Measurements from ENCODE around the gene WDR90. TPM values are rescaled to one million over a fixed set of nuclear protein-coding genes. Genes with fewer than 3 reads are reported as not detected.

Gene WDR90
- total and polyA plus RNA-seq, 2 of the 13 experiments (the other 11 are each of a cell fraction or from before 2014, with no cell fraction given), result 14.9 to 28.9 TPM

- Histone ChIP-seq H3K36me3 (replicated peaks in 1 of 2; ENCODE audit: control insufficient read depth in 1 of 2, insufficient read depth in 2 of 2, low read length in 2 of 2) (peaks cover 10 to 23% of the 10 kb centered on the region in 2 experiments; a peak in 3 of 5 replicates), H3K9me3 (ENCODE audit: low read length) (no peaks in the 10 kb centered on the region), H3K9ac (ENCODE audit: insufficient read depth, low read depth, low read length) (no peak overlapping the region), H3K27ac (ENCODE audit: extremely low read length, insufficient read depth, low read length) (no peak overlapping the region), H3K4me3 (replicated peaks in 1 of 3; ENCODE audit: insufficient read depth in 1 of 3, low read depth in 2 of 3, low read length in 3 of 3) (no peak overlapping the region), H4K20me1 (ENCODE audit: insufficient read depth, low read length) (no peaks in the 10 kb centered on the region), H3K79me2 (ENCODE audit: insufficient read depth, low read length) (peaks cover 17% of the 10 kb centered on the region), H2AFZ (ENCODE audit: low read length) (no peak overlapping the region), H3K4me1 (ENCODE audit: insufficient read depth, low read length) (peaks cover 18% of the 10 kb centered on the region), H3K27me3 (ENCODE audit: control insufficient read depth in 1 of 2, insufficient read depth in 2 of 2, low read length in 2 of 2) (no peaks in the 10 kb centered on the region), H3K4me2 (ENCODE audit: low read depth, low read length) (no peak overlapping the region)
- ATAC-seq (no peak), FAIRE-seq (no peak), DNase-seq (ENCODE audit: low spot score) (no peak)
- in situ Hi-C loops (cut with HindIII; ENCODE audit: extremely low pct_ligation_motif_present, low pct_unique_long_range_greater_than_20kb), result no loop called here
- intact Hi-C loops (cut with micrococcal nuclease; ENCODE audit: unreplicated experiment), result no loop called here
- POLR2A ChIA-PET, result no interaction called here
- CTCF ChIA-PET (ENCODE audit: low intra/inter-chr PET ratio, low total read pairs), result no interaction called here
- no TSS peak for BruUV-seq (replicated peaks)
- no peak for TF ChIP-seq ZNF230 (CRISPR knock-in tag; IDR thresholded peaks at IDR 0.05)
- TF ChIP-seq MATR3 (CRISPR knock-in tag; IDR thresholded peaks at IDR 0.05), result no peak
- TF ChIP-seq RBM22 (optimal IDR thresholded peaks at IDR 0.05; ENCODE audit: low read length), result no peak
- no peak for TF ChIP-seq TIGD3 (CRISPR knock-in tag; IDR thresholded peaks at IDR 0.05; ENCODE audit: borderline replicate concordance)
- TF ChIP-seq MLX (CRISPR knock-in tag; IDR thresholded peaks at IDR 0.05), result no peak
- no peak for TF ChIP-seq FOXP1 (IDR thresholded peaks at IDR 0.05)
- TF ChIP-seq FOXP1 (CRISPR knock-in tag; IDR thresholded peaks at IDR 0.05), result no peak
- TF ChIP-seq MIER2 (CRISPR knock-in tag; IDR thresholded peaks at IDR 0.05), result no peak
- TF ChIP-seq ZMYM2 (CRISPR knock-in tag; IDR thresholded peaks at IDR 0.05), result no peak
- TF ChIP-seq ZNF468 (CRISPR knock-in tag; IDR thresholded peaks at IDR 0.05), result no peak
- WGBS (ENCODE audit: low lambda C conversion rate), result 95% methylated on average over 4 of the region's 13 CpGs
Observed at GRCh38 chr16:666572-666971, 17.4 kb downstream of the WDR90 start.
